Pancreas (tissue), 10 donors: ENCODE measurements around the gene HNRNPDL. TPM values are rescaled to one million over a fixed set of nuclear protein-coding genes. Genes with fewer than 3 reads are reported as not detected.
A peak's percentile ranks its signal among the peaks of the same experiment; 100 is the strongest.

Experiments used
- ATAC-seq, 4 donors: fragments of 200-7000 bp; cut with Tn5 transposase; one replicate each; pipeline versions ENCODE4 v1.8.0 to v1.9.1; 2020; ENCODE audit warnings: mild to moderate bottlenecking in 4 of 4, moderate library complexity in 4 of 4
- DNase-seq, 6 donors: peaks; one replicate each; pipeline ENCODE4 v3.0.0-alpha.2; 2020
- FAIRE-seq: peaks from 2 replicates; lab custom pipeline; 2012; peaks lifted over from hg19 to GRCh38; lab: Jason Lieb, UNC
- H3K27ac ChIP-seq, 4 donors: fragments of 200-600 bp; sonication (generic); 1 replicate in 3 of 4; 2 replicates in 1 of 4; pipeline versions ENCODE4 v1.5.0 to v1.8.0; 2020
- H3K27me3 ChIP-seq, 4 donors: fragments of 200-600 bp; one replicate each; pipeline ENCODE4 v1.8.0; 2021
- H3K36me3 ChIP-seq, 3 donors: fragments of 200-600 bp; sonication (generic) in 1 of 3; one replicate each; pipeline versions ENCODE4 v1.5.0 to v1.8.0; 2020 to 2021
- H3K4me1 ChIP-seq, 3 donors: fragments of 200-600 bp; one replicate each; pipeline ENCODE4 v1.8.0; 2021
- H3K4me3 ChIP-seq, 4 donors: fragments of 200-600 bp; sonication (generic) in 2 of 4; one replicate each; pipeline versions ENCODE4 v1.5.0 to v1.8.0; 2020 to 2021
- H3K9me3 ChIP-seq, 4 donors: fragments of 200-600 bp; one replicate each; pipeline ENCODE4 v1.8.0; 2021
- CTCF ChIP-seq, 4 donors: fragments of 200-600 bp; sonication (generic) in 3 of 4; IDR thresholded peaks; one replicate each; pipeline versions ENCODE4 v1.5.0 to v1.8.0; 2021; ENCODE audit warnings: antibody characterized with exemption in 4 of 4
- WGBS, 2 donors: extraction: QIAGEN DNeasy Blood & Tissue Kit; methylation state at CpG; one replicate each; pipeline ENCODE4 v1.1.7; 2013; 5-methylcytosine and 5-hydroxymethylcytosine counted together
- intact Hi-C, 3 donors: fragments of 100-400 bp; cut with DNase I; formaldehyde crosslinking; loops; one replicate each; pipeline versions ENCODE4 v1.11.1 to v1.14.2; 2022
- polyA plus RNA-seq, 2 donors: library from polyadenylated mRNA; stranded (reverse); fragments of 200-250 nt; gene quantifications; one replicate each; pipeline ENCODE4 v1.2.3, GENCODE V29; 2013
- total RNA-seq, 6 donors: library from RNA; stranded (reverse); fragmentation: NEBNext Ultra II Directional in 4 of 6; extraction: Animal tissue kit (Norgen Biotek cat#: 25700) in 4 of 6; gene quantifications; one replicate each; pipeline versions ENCODE4 v1.2.1 to v1.2.4, GENCODE V29; 2021 to 2023
- donor health status: healthy with polysubstance abuse.
- donor health status: DM: no; HTN: no; CAD: no; lungs with moderate emphysema.
- donor health status: DM: no; HTN: no; CAD: no.
- donor health status: control.
- donor health status: control.
- donor health status: Bipolar disorder and iron deficiency.
- donor health status: DM: yes; HTN: yes; CAD: no.
- donor health status: DM: no; HTN: no; CAD: no.
- donor health status: DM: no; HTN: no; CAD: no.
- donor health status: DM: yes; HTN: yes; CAD: no.

HNRNPDL gene
- total and polyA plus RNA-seq, 8 donors: 56.6 to 210 (median 99.4) TPM

GRCh38 chr4:82433791-82434190 is 3.5 kb upstream of the HNRNPDL start:
- intact Hi-C loops: no loop called here
- DNase-seq (no peak), FAIRE-seq (no peak), ATAC-seq (no peak)
- WGBS, 2 donors: 69 to 79% methylated on average over 2 of the region's 2 CpGs
- no peaks in the 10 kb centered on the region for H3K27me3 ChIP-seq
- no peak overlapping the region for H3K27ac ChIP-seq
- peaks cover 0 to 14% (median 7%) of the 10 kb centered on the region in 3 donors for H3K4me1 ChIP-seq
- no peaks in the 10 kb centered on the region for H3K9me3 ChIP-seq
- no peak overlapping the region for H3K4me3 ChIP-seq
- no peak for TF ChIP-seq CTCF (IDR thresholded peaks at IDR 0.05)
- no peaks in the 10 kb centered on the region for H3K36me3 ChIP-seq

DNA sequence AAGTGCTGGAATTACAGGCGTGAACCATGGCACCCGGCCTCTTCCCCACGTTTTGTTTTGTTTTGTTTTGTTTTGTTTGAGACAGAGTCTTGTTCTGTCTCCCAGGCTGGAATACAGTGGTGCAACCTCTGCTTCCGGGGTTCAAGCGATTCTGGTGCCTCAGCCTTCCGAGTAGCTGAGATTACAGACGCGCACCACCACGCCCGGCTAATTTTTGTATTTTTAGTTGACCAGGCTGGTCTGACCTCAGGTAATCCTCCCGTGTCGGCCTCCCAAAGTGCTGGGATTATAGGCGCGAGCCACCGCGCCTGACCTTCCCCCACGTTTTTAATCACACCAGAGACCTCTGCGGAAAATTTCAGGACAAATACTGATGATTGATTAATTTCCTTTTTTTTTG is 2.3 kb upstream of the HNRNPDL start:
- no peak overlapping the region for H3K4me3 ChIP-seq
- no peak overlapping the region for H3K27ac ChIP-seq
- no peak for DNase-seq
- no peaks in the 10 kb centered on the region for H3K36me3 ChIP-seq
- H3K9me3 ChIP-seq: no peaks in the 10 kb centered on the region
- H3K27me3 ChIP-seq: no peaks in the 10 kb centered on the region
- no peak for TF ChIP-seq CTCF (IDR thresholded peaks at IDR 0.05)
- FAIRE-seq: no peak
- peaks cover 0 to 22% (median 7%) of the 10 kb centered on the region in 3 donors for H3K4me1 ChIP-seq
- no peak for ATAC-seq
- 87 to 88% methylated on average over 18 of the region's 18 CpGs for WGBS, 2 donors
- intact Hi-C loops: no loop called here

GRCh38 chr4:82431831-82432230 is 1.6 kb upstream of the HNRNPDL start:
- FAIRE-seq (no peak), DNase-seq (no peak), ATAC-seq (no peak)
- H3K9me3 ChIP-seq: no peaks in the 10 kb centered on the region
- intact Hi-C loops: no loop called here
- no peak overlapping the region for H3K27ac ChIP-seq
- TF ChIP-seq CTCF (IDR thresholded peaks at IDR 0.05): no peak
- H3K27me3 ChIP-seq: no peaks in the 10 kb centered on the region
- WGBS, 2 donors: 92 to 94% methylated on average over 4 of the region's 4 CpGs
- peak overlapping the region in 1 of 4 donors; percentile 96 for H3K4me3 ChIP-seq
- peaks cover 6 to 29% (median 13%) of the 10 kb centered on the region in 3 donors for H3K4me1 ChIP-seq
- peaks cover 0 to 6% (median 0%) of the 10 kb centered on the region in 3 donors for H3K36me3 ChIP-seq

DNA sequence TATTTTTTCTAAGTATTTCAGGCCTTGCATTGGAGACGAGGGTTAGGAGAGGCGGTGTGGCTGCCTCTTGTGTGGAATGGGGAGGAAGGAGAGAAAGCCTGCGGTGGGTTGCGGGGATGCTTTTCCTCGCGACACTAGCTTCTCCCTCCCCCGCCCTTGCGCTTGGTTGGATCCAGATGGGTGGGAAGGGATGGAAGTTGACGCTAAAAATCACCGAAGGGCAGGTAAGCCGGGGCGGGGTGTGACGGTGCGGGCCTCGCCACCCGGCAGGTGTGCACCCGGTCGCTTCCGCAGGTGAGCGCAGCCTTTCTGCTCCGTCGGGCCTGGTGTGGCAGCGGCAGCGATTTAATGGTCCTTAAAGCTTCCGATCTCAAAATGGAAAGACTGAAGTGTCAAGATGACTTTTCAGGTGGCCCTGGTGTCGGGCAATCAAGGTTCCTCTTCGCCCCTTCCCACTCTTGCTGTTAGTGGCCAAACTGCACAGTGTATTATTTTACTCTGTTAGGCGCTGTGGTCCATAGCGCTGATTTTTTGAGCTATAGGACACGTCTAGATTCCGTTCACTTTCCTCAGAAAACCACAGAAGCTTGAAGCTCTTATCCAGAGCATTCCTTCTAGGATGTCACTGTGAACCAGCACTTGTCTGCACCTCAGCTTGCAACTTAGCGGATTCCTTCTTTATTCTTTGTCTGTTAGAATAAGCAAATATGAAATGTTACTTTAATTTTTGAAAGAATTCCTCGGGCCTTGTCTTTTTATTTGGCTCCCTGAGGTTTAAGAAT is 893 bp upstream of the HNRNPDL start:
- DNase-seq (peak; percentile 46 to 81 (median 58)), ATAC-seq (peak; percentile 18 to 35 (median 28)), FAIRE-seq (no peak)
- intact Hi-C loops: no loop called here
- Histone ChIP-seq H3K27ac (peak overlapping the region; percentile 96 to 98 (median 96)), H3K36me3 (peaks cover 0 to 13% (median under 1%) of the 10 kb centered on the region in 3 donors), H3K4me3 (peak overlapping the region; percentile 86 to 96 (median 91)), H3K9me3 (no peaks in the 10 kb centered on the region), H3K4me1 (peaks cover 9 to 36% (median 16%) of the 10 kb centered on the region in 3 donors), H3K27me3 (no peaks in the 10 kb centered on the region)
- no peak for TF ChIP-seq CTCF (IDR thresholded peaks at IDR 0.05)
- WGBS, 2 donors: 2 to 3% methylated on average over 33 of the region's 33 CpGs
